Measurements from ENCODE around the gene CDKL1.

DNA sequence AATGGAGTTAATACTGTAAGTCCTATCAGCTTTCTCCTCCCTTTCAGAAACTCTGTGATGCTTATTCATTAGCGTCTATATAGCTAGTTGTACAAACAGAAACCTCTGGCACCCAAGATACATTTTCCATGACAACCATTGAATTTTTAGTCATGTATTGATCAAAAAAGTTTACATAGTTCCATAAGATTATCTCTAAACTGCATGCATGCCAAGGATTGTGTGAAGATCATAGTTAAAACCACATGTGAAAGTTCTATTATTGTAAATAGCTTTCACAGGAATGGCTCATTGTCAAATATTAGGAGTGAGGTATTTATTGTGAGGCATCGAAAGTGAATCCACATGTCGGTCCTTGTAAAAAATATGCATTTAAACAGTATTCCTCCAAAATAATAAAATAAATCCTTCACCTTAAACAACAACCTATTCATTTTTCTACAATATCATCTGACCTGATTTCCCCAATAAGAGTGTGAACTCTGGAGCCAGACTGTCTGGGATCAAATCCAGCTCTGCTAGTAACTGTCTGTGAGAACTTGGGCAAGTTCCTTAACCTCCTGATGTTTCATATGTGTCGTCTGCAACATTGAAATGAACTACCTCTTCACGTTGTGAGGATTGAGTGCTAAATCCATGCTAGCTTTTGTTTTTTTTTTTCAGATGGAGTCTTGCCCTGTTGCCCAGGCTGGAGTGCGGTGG, 10.6 kb upstream of the CDKL1 start:
- TF ChIP-seq POLR2A (IDR thresholded peaks at IDR 0.05; ENCODE audit: extremely low read depth, insufficient read length): no peak
- TF ChIP-seq, protein P1, sequence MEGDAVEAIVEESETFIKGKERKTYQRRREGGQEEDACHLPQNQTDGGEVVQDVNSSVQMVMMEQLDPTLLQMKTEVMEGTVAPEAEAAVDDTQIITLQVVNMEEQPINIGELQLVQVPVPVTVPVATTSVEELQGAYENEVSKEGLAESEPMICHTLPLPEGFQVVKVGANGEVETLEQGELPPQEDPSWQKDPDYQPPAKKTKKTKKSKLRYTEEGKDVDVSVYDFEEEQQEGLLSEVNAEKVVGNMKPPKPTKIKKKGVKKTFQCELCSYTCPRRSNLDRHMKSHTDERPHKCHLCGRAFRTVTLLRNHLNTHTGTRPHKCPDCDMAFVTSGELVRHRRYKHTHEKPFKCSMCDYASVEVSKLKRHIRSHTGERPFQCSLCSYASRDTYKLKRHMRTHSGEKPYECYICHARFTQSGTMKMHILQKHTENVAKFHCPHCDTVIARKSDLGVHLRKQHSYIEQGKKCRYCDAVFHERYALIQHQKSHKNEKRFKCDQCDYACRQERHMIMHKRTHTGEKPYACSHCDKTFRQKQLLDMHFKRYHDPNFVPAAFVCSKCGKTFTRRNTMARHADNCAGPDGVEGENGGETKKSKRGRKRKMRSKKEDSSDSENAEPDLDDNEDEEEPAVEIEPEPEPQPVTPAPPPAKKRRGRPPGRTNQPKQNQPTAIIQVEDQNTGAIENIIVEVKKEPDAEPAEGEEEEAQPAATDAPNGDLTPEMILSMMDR (IDR thresholded peaks at IDR 0.05; ENCODE audit: low read depth, low read length): no peak

All from NB4 (cell line).